Skeletal muscle tissue (tissue), 4 donors: ENCODE data around the gene STAMBP. TPM values are rescaled to one million over a fixed set of nuclear protein-coding genes. Genes with fewer than 3 reads are reported as not detected.

Source experiments
- H3K27ac ChIP-seq: one replicate; pipeline ENCODE4 v1.7.0; 2013; ENCODE audit warnings: mild to moderate bottlenecking, low read depth, low read length, inconsistent platforms
- H3K27me3 ChIP-seq, 3 donors: one replicate each; pipeline ENCODE4 v1.7.0; 2013; ENCODE audit warnings: low read length in 3 of 3; ENCODE audit not compliant: control insufficient read depth in 3 of 3, insufficient read depth in 3 of 3
- H3K36me3 ChIP-seq, 3 donors: one replicate each; pipeline ENCODE4 v1.7.0; 2013; ENCODE audit warnings: low read length in 3 of 3; ENCODE audit not compliant: control insufficient read depth in 3 of 3, insufficient read depth in 3 of 3
- H3K4me1 ChIP-seq, 3 donors: one replicate each; pipeline ENCODE4 v1.7.0; 2013; ENCODE audit warnings: low read length in 3 of 3, mild to moderate bottlenecking in 3 of 3; ENCODE audit not compliant: control insufficient read depth in 3 of 3, insufficient read depth in 3 of 3
- H3K4me3 ChIP-seq, 3 donors: one replicate each; pipeline ENCODE4 v1.7.0; 2013; ENCODE audit warnings: low read length in 3 of 3
- H3K9ac ChIP-seq, 3 donors: one replicate each; pipeline ENCODE4 v1.7.0; 2013; ENCODE audit warnings: low read length in 3 of 3, mild to moderate bottlenecking in 3 of 3, moderate library complexity in 2 of 3, low read depth in 1 of 3
- H3K9me3 ChIP-seq, 3 donors: one replicate each; pipeline ENCODE4 v1.7.0; 2013; ENCODE audit warnings: low read length in 3 of 3; ENCODE audit not compliant: control insufficient read depth in 3 of 3
- total RNA-seq: library from RNA; depleted of rRNA; stranded (reverse); fragments of >200 nt; gene quantifications from one replicate; pipeline ENCODE4 v1.2.3, GENCODE V29; 2014
- donor health status: Osteomylitis.

Gene STAMBP
- total RNA-seq, 1 donor from 2014 or later: 12.0 TPM

DNA sequence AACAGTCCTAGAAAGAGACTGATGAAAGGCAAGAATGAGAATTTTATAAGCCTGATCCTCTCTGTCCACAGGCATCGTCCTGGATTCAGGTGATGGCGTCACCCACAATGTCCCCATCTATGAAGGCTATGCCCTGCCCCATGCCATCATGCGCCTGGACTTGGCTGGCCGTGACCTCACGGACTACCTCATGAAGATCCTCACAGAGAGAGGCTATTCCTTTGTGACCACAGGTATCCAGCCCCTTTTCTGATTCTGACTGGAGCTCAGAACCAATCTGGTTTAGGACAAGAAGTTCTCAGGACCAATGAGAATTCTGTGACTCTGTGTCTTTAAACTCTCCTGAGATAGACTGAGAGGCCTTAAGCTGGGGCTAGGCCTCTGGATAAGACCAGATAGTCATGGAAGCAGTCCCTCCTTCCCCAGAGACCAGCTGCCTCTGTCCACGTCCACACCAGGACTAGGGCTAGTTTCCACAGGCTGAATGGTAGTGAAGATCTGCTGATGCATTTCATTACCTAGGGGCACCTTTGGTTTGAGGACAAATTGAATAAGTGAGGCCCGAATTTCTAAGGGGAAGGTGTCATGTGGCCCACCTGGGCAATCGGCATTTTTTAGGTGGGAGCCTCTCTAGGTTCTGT, 84.8 kb downstream of the STAMBP start:
- Histone ChIP-seq H3K27me3 (peaks cover 0 to 7% (median 3%) of the 10 kb centered on the region in 3 donors), H3K9ac (no peak overlapping the region), H3K36me3 (no peaks in the 10 kb centered on the region), H3K9me3 (no peaks in the 10 kb centered on the region), H3K4me3 (no peak overlapping the region), H3K27ac (no peak overlapping the region), H3K4me1 (no peaks in the 10 kb centered on the region)

DNA sequence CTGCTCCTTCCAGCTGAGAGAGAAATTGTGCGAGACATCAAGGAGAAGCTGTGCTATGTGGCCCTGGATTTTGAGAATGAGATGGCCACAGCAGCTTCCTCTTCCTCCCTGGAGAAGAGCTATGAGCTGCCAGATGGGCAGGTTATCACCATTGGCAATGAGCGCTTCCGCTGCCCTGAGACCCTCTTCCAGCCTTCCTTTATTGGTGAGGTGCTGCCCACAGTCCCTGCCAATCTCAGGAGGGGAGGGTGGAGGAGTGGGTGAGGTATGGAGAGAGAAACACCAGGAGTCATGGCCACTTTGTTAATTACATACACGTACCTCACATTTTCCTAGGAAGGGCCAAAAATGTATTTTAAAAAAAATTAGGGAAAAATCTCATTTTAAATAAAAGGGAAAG, 85.9 kb downstream of the STAMBP start:
- Histone ChIP-seq H3K4me3 (no peak overlapping the region), H3K27ac (no peak overlapping the region), H3K36me3 (no peaks in the 10 kb centered on the region)

DNA sequence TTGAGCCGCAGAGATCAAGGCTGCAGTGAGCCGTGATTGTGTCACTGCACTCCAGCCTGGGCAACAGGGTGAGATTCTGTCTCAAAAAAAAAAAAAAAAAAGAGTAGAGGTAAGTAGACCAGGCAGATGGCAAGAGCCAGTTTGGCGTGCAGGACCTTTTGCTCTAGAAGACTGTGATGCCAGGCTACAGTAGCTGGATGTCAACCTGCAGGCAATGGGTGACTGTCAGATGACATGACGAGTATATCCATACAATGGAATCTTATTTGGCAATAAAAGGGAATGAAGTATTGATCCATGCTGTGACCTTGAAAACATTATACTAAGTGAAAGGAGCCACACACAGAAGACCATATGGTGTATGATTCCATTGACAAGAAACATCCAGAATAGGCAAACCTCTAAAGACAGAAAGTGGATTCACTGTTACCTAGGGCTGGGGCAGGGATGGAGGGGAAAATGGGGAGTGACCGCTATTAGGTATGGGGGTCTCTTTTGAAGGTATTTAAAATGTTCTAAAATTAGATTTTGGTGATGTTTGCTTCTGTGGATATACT, 86.8 kb downstream of the STAMBP start:
- no peak overlapping the region for H3K4me3 ChIP-seq
- H3K4me1 ChIP-seq: no peaks in the 10 kb centered on the region
- H3K27ac ChIP-seq: no peak overlapping the region
- no peaks in the 10 kb centered on the region for H3K9me3 ChIP-seq
- peaks cover 13 to 17% (median 15%) of the 10 kb centered on the region in 3 donors for H3K27me3 ChIP-seq
- no peak overlapping the region for H3K9ac ChIP-seq
- no peaks in the 10 kb centered on the region for H3K36me3 ChIP-seq

More for the DNA sequence above, 85.9 kb downstream of the STAMBP start:
- H3K9me3 ChIP-seq: no peaks in the 10 kb centered on the region
- peaks cover 8 to 14% (median 12%) of the 10 kb centered on the region in 3 donors for H3K27me3 ChIP-seq
- H3K9ac ChIP-seq: no peak overlapping the region
- no peaks in the 10 kb centered on the region for H3K4me1 ChIP-seq

DNA sequence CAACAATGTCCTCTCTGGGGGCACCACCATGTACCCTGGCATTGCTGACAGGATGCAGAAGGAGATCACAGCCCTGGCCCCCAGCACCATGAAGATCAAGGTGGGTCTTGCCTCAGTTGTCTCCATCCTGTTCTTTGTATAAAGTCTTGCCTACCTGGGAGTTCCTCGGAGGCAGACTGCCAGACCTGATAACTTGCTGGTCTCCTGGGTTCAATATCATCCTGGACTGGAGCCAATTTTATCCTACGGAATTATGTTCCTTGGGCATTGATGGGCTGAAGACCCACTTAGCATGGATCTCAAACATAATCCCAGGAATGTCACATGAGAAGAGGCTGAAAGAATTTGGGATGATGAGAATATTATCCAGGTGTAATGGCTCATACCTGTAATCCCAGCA, 87.9 kb downstream of the STAMBP start:
- Histone ChIP-seq H3K4me1 (no peaks in the 10 kb centered on the region), H3K27me3 (peaks cover 19 to 22% (median 21%) of the 10 kb centered on the region in 3 donors), H3K9ac (no peak overlapping the region), H3K9me3 (no peaks in the 10 kb centered on the region), H3K4me3 (no peak overlapping the region), H3K27ac (no peak overlapping the region), H3K36me3 (no peaks in the 10 kb centered on the region)

DNA sequence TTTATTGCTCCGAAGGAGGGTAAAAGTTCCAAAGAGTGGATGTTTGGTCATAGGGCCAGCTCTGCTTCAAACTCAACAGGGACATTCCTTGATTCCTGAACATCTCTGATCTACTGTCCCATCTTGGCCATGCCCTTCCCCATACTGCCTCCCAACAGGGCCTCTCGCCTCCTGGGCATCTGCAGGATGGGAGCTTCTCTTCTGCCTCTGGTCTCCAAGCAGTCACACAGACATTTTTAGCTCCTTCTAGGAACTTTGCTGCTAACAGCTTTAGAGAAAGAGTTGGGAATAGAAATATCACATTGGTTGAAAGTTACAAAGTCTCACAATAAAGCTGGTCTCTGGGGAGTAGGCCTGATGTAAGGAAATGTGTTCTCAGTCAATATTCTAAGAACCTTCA, 88.5 kb downstream of the STAMBP start:
- H3K4me1 ChIP-seq: no peaks in the 10 kb centered on the region
- no peaks in the 10 kb centered on the region for H3K36me3 ChIP-seq
- H3K9me3 ChIP-seq: no peaks in the 10 kb centered on the region
- H3K27me3 ChIP-seq: peaks cover 19 to 22% (median 21%) of the 10 kb centered on the region in 3 donors
- H3K27ac ChIP-seq: no peak overlapping the region
- H3K4me3 ChIP-seq: no peak overlapping the region
- H3K9ac ChIP-seq: no peak overlapping the region

DNA sequence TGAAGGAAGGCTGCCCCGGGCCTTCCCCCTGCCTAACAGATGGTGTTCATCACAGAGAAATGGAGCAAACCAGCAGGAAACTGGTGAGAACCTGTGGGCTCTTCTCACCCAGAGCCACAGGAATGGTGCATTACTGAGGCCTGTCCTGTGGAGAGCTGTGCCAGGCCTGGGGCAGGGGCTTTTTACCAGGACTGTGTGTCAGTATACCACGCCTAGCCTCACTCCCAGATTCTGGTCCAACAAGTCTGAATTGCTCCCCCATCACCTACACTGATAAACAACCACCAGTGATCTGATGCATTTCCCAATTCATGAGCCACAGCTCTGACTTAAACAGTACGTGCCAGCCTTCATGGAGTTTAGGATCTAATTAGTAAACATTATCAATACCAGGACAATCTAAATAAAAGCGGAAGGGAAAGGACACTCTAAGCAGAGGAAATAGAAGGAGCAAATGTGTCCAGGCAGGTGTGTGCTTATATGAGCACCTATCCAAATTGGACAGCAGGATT, 89.0 kb downstream of the STAMBP start:
- Histone ChIP-seq H3K27me3 (peaks cover 19 to 22% (median 21%) of the 10 kb centered on the region in 3 donors), H3K36me3 (no peaks in the 10 kb centered on the region), H3K4me1 (no peaks in the 10 kb centered on the region), H3K9ac (no peak overlapping the region), H3K27ac (no peak overlapping the region), H3K9me3 (no peaks in the 10 kb centered on the region), H3K4me3 (no peak overlapping the region)

DNA sequence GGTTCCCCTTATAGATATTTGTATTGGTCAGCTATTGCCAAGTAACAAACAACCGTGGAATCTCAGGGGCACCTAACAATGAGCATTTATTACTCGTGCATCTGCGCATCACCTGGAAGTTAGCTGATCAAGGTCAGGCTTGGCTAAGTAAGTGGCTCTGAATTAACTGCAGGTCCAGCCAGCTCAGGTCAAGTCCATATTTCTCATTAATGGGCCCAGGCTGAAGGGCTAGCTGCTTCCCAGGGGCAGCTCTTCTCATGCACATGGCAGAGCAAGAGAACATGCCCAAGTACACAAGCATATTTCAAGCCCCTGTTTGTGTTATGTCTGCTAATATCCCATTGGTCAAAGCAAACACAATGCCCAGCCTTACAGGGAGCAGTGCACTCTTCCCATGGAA, 90.1 kb downstream of the STAMBP start:
- no peaks in the 10 kb centered on the region for H3K9me3 ChIP-seq
- no peak overlapping the region for H3K27ac ChIP-seq
- H3K9ac ChIP-seq: no peak overlapping the region
- no peak overlapping the region for H3K4me3 ChIP-seq
- peaks cover 19 to 22% (median 21%) of the 10 kb centered on the region in 3 donors for H3K27me3 ChIP-seq
- H3K4me1 ChIP-seq: no peaks in the 10 kb centered on the region
- H3K36me3 ChIP-seq: no peaks in the 10 kb centered on the region

DNA sequence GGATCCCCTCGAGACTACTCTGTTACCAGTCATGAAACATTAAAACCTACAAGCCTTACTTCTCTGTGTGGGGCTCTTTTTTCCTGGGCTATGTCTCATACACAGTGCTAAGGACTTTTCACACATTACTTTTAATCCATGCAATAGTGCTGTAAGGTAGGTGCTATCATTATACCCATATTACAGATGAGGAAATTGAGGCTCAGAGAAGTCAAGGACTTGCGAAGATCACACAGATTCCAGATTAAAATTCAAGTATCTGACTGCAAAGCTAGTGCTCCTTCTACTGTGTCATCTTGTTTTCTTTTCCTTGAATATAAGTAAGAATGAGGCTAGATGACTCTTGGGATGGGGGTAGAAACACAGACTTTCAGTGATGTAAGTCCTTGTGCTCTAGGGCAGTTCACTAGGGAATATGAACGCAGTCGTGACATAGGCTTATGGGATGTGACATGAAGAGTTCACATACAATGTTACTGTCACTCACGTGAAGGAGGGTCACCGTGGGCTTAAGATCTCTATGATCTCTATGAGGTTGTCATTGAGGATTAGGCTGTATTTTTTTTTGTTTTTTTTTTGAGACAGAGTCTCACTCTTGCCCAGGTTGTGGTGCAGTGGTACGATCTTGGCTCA, 91.0 kb downstream of the STAMBP start:
- Histone ChIP-seq H3K36me3 (no peaks in the 10 kb centered on the region), H3K27ac (no peak overlapping the region), H3K4me3 (no peak overlapping the region), H3K27me3 (peaks cover 19 to 22% (median 21%) of the 10 kb centered on the region in 3 donors), H3K9ac (no peak overlapping the region), H3K9me3 (no peaks in the 10 kb centered on the region), H3K4me1 (no peaks in the 10 kb centered on the region)

DNA sequence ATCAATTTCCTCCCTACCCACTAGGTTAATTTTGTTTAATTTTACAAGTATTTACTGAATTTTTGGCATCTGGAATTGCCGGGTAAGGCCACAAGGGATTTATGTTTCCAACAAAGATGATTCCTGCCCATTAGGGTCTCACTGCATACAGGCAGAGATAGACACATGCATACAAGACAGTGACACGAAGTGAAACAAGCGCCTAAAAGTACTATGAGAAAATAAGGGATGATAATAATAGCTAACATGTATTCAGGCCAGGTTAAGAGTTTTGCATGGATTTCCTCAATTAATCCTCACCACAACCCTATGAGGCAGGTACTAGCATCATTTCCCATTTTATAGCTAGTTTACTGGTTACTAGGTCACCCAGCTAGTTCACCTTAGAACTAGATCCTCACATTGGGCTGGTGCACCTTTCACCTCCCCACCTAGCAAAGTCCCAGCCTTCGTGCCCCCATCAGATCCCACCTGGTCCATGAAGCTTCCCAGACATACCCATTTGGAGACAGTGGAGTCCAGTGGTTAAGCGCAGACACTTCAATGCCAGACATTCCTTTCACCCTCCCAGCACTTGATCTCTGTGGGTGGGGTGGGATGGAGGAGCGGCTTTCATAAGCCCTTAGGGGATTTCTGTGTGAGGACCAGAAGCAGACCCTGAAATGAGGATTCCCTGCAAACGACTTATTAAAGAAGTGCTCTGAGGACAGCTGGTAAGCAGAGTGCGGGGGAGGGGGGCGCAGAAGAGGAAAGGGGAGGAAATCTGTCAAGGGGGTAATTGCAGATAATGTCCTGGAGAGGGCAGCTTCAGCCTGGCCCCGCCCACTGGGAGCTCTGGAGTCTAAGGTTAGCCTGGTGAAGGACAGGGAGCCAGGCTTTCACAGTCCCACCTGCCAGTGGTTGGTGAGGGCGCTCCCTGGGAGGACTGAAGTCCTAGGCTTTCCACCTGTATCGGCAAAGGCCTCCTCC, 92.1 kb downstream of the STAMBP start:
- no peak overlapping the region for H3K9ac ChIP-seq
- H3K27ac ChIP-seq: no peak overlapping the region
- H3K4me1 ChIP-seq: peaks cover 0 to under 1% (median 0%) of the 10 kb centered on the region in 3 donors
- no peaks in the 10 kb centered on the region for H3K9me3 ChIP-seq
- H3K4me3 ChIP-seq: no peak overlapping the region
- no peaks in the 10 kb centered on the region for H3K36me3 ChIP-seq
- peaks cover 19 to 22% (median 21%) of the 10 kb centered on the region in 3 donors for H3K27me3 ChIP-seq
